IPS-18c (cell line): ENCODE measurements around the gene OSBPL5.
"Not testable (repeated sequence)": the region's sequence is repeated elsewhere in the genome, so short reads cannot be mapped to it uniquely, and the experiment has no call there.

ENCODE experiments used
- H3K4me3 ChIP-seq: 2 replicates; pipeline ENCODE4 v1.7.0; 2013; ENCODE audit warnings: low read depth, mild to moderate bottlenecking, low read length, moderate library complexity; ENCODE audit not compliant: insufficient read depth
- H3K9me3 ChIP-seq: one replicate; pipeline ENCODE4 v1.6.1; 2013; ENCODE audit warnings: mild to moderate bottlenecking, low read length, moderate library complexity; ENCODE audit not compliant: control insufficient read depth, insufficient read depth

The OSBPL5 gene

DNA sequence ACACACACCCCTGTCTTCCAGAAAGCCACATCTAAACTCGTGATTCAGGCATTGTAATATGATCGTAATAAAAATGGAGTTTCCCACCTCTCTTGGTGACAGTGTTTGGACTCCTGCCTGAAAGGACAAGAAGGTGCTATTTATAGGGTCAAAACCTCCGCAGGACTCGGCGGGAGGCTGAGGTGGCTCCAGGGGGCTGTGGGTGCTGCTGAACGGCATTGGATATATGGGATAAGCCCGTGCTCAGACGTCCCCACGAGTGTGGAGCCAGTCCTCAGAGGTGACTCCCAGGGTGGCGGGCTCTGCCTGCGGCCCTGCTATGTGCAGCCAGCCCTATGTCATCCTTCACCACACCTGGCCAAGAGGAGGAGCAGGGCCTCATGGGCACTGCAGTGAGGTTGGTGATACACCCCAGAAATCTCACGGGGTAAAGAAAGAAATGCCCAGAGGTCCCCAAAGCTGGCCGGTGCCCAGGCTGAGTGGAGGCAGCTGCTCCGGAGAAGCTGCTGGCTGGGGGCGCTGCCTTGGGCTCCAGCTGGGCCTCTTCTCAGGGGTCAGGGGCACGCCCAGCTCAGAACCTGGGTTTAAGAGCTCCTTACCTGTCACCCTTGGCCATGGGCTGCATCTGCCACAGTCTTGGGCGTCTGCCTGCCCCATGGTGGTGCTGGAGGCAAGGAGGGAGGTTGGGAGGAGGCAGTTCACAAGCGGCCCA, 5.1 kb upstream of the OSBPL5 start:
- Histone ChIP-seq H3K4me3 (0 out of 2 replicates have a peak overlapping the region, but pooled peaks have one; percentile 24), H3K9me3 (no peaks in the 10 kb centered on the region)

DNA sequence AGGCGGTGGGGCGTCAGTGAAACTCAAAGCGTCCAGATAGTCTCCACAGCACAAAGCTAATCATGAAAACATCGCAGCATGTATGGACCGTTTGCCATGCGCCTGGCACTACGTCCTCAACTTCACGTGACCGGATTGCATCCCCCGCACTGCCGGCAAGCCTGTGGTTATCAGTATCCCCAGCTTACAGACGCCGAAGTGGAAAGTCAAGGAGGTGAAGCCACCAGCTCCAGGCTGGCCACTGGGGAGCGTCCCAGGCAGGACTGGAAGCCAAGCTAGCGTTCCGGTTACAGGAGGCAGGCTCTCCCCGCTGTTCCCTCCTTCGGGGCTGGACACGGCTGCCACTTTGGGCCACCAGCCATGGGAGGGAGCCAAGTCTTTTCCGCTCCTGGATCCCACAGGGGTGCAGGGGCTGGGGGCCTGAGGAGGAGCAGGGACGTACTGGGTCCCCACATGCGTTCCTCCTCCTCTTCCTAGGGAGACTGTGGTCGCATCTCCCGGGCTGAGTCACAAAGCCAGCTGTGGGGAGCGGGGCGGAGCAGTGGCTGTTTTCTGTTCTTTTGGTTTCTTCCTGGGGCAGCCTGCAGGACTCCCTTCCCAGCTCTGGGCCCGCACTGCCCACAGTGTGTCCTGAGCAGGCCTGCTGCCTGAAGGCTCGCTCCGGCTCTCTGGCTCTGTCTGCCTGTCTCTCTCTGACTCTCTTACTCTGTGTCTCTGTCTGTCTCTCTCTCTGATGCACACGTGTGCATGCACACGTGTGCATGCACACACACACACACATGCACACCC, 4.3 kb upstream of the OSBPL5 start:
- Histone ChIP-seq H3K9me3 (no peaks in the 10 kb centered on the region), H3K4me3 (peak overlapping the region; percentile 24)

DNA sequence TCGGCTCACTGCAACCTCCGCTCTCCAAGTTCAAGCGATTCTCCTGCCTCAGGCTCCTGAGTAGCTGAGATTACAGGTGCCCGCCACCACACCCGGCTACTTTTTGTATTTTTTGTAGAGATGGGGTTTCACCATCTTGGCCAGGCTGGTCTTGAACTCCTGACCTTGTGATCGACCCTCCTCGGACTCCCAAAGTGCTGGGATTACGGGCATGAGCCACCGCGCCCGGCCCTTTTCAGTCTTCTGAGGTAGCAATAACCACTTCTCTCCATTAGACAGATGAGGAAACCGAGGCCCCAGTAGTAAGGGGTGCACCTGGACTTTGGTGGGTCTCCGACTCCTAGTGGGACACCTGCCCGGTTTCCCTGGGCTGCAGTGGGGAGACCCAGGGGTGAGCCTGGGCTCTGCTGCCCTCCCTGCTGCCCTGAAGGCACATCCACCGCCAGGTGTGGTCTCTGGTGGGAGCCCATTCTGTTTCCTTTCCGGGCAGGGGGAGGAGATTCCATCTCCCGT, 3.7 kb upstream of the OSBPL5 start:
- not testable (repeated sequence) for H3K9me3 ChIP-seq, H3K4me3 ChIP-seq

DNA sequence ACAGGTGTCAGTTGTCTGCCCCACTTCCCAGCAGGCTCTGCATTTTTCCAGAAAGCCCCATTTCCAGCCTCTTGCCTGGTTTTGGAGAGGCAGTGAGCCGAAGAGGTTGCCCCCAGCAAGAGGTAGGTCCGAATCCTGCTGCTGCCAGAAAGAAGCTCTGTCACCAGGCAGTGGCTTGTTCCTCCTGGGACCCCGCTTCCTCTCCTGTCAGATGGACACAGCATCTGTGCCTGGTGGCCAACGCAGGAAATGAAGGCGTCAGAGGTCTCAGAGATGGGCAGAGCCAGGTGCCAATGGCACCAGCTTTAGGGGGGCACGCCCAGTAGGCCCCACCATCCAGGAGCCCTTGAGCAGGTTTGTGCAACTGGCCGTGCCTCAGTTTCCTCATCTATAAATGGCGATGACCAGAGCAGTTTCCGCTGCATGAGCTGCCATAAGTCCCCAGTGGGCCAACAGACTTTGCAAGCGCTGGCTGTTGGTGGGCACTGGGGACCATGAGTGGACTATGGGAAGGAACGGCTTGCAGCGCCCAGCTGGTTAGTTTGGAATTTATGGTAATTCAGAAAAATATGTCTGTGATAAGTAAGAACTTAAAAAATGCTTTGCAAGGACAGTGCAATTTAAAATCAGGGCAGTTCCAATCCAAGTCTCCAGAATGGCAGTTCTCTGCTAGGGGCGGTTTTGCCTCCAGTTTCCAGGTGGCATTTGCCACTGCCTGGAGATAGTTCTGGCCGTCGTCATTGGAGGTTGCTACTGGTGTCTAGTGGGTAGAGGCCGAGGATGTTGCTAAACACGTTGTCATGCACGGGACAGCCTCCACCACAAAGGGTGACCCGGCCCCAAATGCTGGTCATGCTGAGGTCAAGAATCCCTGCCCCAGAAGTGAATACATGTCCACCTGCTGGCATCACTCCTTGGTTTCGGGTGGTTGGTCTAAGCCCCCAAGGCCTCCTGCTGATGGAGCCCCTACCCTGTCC, 2.3 kb upstream of the OSBPL5 start:
- no peaks in the 10 kb centered on the region for H3K9me3 ChIP-seq
- H3K4me3 ChIP-seq = no peak overlapping the region

DNA sequence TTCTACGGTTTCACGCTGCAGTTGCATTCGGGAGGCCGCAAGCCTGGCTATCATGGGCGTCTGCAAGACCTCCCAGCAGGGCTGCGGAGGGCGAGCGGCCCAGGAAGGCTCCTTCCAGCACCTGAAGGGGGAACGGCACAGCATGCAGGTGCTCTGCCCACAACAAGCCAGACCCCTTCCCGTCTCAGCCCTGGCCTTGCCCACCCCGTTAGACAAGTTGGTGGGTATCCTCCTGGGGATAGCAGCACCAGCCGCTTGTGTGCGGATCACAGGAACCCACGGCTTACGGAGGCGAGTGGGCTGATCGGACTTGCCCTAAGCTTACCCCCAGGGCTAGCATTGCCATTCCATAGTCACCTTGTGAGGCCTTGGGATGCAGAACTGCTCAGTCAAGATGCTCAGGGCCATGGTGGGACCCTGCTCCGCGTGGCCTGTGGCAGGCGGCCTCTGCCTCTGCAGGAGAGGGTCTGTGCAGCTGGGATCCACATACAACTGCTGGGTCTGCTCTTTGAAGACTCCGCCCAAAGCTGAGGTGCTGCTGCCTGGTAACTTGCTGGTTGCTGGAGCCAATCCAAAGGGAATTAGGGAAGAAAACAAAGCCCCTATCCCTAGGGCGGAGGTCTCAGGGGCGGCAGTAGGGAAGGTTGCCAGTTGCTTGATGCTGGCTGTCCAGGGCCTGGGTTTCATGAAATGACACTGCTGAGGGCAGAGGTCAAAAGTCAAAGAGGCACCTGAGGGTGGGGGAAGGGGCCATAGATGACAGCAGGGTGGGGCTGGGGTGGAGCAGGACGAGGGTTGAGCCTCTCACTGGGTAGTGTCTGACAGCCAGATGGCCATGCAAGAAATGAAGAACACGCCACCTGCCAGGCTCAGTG, 1.4 kb upstream of the OSBPL5 start:
- no peak overlapping the region for H3K4me3 ChIP-seq
- no peaks in the 10 kb centered on the region for H3K9me3 ChIP-seq

DNA sequence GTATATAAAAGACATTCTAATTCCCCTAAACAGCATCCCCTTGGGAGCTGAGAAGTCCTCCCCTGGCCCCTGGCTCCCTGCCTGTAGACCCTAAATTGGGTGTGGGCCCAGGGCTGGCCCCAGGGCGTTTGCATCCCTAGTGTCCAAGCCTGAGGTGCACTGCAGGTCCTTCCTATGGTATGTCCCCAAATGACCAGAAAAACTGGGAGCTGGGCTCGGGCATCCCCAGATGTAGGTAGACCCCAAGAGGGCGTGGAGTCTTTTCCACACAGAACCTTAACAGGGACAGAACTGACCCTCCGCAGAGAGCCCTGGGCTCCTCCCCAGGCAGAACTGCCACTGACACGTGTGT, 782 bp upstream of the OSBPL5 start:
- H3K9me3 ChIP-seq = no peaks in the 10 kb centered on the region
- no peak overlapping the region; the same call in 1 of the 2 replicates for H3K4me3 ChIP-seq

DNA sequence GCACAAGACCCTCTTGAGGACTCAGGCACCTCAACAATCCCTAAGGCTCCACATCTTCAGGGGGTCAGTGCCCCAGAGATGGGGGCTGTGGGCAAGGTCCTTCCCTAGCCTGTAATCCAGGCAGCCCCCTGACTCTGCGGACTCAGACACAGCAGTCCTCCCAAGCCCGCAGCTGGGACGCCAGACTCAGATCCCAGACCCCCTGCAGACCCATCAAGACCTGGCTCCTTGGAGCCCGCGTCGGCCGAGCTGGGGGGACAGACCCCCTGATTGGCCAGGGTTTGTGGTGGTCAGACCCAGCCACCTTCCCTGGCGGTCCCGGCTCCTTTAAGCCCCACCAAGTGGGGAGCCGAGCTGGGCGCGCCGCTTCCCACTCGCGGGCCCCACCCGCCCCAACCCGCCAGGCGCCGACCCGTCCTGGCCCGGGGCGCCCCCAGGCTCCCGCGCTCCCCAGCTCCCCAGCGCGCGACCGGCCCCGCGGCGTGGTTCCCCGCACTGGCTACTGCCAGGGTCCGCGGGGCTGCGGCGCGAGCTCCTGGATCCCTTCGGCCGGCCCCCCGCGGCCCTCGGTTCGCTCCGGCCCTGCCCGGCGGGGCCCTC, 458 bp downstream of the OSBPL5 start:
- no peaks in the 10 kb centered on the region for H3K9me3 ChIP-seq
- H3K4me3 ChIP-seq = peak overlapping the region; percentile 68

DNA sequence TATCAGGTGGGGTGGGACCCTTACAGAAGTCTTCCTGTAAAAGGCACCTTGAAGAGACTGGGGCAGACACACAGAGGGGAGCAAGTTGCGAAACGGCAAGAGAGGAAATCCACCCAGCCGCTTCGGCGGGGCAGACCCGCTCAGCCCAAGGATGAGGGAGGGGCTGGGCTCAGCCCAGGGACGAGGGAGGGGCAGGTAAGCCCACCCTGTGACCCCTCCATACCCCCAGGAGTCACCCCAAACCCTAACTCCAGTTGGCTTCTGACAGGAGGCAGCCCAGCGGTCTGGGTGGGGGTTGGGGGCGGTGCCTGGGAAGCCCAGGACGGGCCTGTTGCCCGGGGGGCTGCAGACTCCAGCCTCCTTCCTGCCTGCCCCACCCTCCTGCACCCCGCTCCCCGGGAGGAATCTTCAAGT, 965 bp downstream of the OSBPL5 start:
- peak overlapping the region; percentile 68 for H3K4me3 ChIP-seq
- no peaks in the 10 kb centered on the region for H3K9me3 ChIP-seq

DNA sequence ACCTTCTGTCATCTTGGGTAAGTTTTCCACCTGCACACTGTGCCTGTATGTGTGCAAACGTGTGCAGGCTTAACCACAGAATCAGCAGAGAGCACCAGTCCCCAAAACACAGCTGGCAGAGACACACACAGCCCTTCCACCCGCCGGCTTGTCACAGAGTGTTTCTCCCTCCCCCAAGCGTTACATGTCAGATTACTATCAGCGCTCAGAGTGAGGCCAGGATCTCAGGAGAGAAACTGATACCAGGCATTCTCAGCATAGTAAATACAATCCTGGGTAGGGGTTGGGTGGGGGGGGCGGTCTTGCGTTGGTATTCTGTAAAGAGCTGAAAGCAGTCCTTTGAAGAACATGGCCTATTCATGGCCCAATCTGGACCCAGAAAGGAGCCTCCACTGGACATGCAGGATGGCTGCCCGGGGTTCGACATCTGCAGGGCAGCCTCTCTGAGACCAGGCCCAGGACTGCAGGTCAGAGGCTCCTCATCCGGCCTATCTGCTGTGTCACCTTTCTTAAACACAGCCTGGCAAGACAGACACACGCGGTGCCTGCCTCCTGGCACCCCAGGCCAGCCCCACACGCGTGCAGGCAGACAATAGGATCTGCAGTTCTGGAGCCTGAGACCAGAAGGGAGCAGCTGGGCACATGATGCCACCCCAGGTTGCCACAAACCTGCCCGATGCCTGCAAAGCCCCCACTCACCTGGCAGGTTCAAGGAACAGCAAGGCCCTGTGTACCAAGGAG, 1.7 kb downstream of the OSBPL5 start:
- peak overlapping the region; percentile 68 for H3K4me3 ChIP-seq
- no peaks in the 10 kb centered on the region for H3K9me3 ChIP-seq

DNA sequence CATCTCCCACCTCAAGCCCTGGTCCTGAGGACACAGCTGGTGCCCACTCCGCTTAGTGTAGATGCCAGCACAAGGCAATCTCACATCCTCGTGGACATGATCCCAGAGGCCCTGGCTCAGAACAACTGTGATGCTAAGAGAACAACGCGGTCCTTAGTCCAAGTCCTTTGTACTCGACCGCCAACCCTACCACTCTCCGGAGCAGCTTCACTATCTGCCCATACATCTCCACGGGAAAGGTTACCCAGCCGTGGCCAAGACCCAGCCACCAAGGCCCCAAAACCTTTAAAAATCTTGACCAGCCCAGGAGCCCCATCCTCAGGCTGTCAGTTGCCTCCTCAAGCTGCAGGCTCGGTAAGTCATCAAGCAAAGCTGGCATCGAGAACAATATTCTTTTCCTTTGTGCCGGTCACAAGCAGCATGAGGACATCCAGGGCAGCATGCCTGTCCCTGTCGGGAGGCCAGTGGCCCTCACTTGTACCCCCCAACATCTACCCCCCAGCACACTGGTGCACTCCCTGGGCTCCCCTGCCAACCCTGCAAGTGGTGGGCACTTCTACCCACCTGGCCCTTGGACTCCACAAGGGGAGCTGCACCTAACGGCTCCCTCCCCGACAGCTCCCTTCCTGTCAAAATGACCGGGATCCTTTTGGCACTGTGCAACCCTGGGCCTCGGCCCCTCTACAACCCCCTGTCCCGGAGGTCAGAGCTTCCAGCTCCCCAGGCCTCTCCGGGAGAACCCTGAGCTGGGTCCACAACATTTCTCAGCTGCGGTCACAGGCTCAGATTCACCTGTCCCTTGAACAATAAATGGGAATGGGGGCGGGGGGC, 2.5 kb downstream of the OSBPL5 start:
- Histone ChIP-seq H3K9me3 (no peaks in the 10 kb centered on the region), H3K4me3 (no peak overlapping the region; the same call in 1 of the 2 replicates)

DNA sequence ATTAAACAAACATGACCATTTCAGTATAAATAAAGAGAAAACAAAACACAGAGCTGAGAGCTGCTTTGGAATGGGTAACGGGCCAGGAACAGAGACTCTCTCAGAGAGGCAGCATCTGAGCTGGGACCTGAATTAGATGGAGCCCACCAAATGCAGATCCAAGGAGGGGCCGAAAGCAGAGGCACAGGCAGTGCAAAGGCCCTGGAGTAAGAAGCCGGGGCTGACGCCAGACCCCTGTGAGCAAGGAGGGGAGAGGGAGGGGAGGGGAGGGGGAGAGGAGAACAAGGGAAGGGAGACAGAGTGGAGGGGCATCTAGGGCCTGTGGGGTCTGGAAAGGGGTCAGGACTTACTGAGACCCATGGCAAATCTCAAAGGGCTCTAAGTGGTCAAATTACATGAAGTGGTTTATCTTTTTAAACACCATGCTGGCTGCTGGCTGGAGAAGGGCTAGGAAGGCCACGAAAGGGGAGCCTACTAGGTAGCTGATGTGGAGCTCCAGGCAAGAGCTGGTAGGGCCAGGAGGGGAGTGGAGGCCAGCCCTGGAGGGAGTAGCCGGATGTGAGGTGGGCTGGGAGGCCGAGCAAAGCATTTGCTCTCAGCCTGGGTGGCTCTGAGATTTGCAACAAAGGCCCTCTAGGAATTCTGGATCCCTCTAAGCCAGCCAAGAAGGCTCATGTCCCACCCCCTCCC, 3.2 kb downstream of the OSBPL5 start:
- H3K4me3 ChIP-seq = no peak overlapping the region
- H3K9me3 ChIP-seq = no peaks in the 10 kb centered on the region

DNA sequence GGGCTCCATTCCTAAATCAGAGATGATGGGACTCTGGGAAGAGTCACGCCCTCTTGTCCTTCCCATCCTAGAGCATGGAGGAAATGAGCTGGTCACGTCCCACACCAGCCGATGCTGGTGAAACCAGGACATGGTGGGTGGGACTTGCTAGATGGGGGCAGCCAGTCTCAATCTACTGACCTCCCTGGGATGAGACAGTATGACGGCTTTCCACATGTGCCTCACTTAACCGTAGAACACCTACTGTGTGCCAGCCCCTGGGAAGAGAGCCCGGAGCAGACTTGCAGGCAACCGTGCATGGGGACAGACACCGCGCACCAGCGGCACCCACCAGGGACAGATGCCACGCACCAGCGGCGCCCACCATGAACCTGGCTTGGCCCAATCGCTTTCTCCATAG, 3.8 kb downstream of the OSBPL5 start:
- H3K4me3 ChIP-seq = peak overlapping the region; percentile 49; the same call in 1 of the 2 replicates
- no peaks in the 10 kb centered on the region for H3K9me3 ChIP-seq

DNA sequence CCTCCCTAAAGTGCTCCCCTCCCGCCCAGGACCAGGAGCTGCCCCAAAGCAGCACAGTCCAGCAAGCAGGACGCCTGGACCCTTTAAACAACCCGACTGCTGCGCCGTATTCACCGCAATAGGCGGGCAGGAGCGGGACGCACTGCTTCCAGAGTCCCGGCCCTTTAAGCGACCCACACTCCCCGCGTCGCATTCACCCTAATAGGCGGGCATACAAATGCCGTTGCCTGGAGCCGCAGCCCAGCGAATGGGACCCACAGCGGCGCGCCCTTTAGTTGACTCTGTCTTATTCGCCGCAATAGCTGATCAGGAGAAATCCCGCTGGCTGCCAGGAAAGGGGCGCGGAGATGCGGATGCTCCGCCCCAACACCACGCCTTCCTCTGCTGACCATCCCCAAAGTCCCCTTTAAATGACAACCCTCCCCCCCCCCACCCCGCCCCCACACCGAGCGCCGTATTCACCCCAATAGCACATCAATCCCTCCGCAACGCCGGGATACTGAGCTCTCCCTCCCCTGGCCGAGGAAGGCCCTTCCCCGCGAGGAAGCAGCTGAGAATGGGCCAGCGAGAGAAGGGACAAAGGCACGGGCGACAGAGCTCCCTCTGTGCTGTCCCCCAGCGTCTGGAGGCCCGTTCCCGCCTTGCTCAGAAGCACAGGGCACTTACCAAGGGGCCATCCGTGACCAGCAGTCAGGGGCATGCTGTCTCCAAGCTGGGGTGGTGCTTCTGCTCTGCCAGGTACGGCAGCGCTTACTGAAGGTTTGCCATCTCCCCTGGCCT, 4.7 kb downstream of the OSBPL5 start:
- H3K4me3 ChIP-seq = peak overlapping the region; percentile 49
- H3K9me3 ChIP-seq = no peaks in the 10 kb centered on the region
